Vagina (tissue), 2 donors: Measurements from ENCODE around the gene PIGC.

Experiments used
- CTCF ChIP-seq, 3 experiments: fragments of 450-650 bp in 2 of 3; fragments of 200-600 bp in 1 of 3; sonication (generic) in 1 of 3; IDR thresholded peaks; one replicate each; pipeline ENCODE4 v1.5.1; 2017 to 2019; ENCODE audit warnings: antibody characterized with exemption in 3 of 3, mild to moderate bottlenecking in 2 of 3, moderate library complexity in 2 of 3
- POLR2A ChIP-seq, 2 donors: fragments of 450-650 bp; IDR thresholded peaks; one replicate each; pipeline ENCODE4 v1.6.1; 2017; ENCODE audit warnings: antibody characterized with exemption in 2 of 2, mild to moderate bottlenecking in 2 of 2, moderate library complexity in 2 of 2
- POLR2AphosphoS5 ChIP-seq, 2 donors: sonication (generic); formaldehyde crosslinking; IDR thresholded peaks; one replicate each; pipeline ENCODE4 v1.9.0; 2017; ENCODE audit warnings: antibody characterized with exemption in 2 of 2, mild to moderate bottlenecking in 2 of 2, low read depth in 1 of 2; ENCODE audit not compliant: insufficient read depth in 1 of 2

- TF ChIP-seq CTCF (IDR thresholded peaks at IDR 0.05) (no peak), POLR2AphosphoS5 (IDR thresholded peaks at IDR 0.05; ENCODE audit: insufficient read depth in 1 of 2, low read depth in 1 of 2) (no peak), POLR2A (IDR thresholded peaks at IDR 0.05) (no peak)
These were observed 36.6 kb upstream of the PIGC start for GRCh38 chr1:172480431-172480830.
